Stimulated activated CD8-positive, alpha-beta memory T cell treated with anti-CD3 and anti-CD28 coated beads, Interleukin-4, amount 100 ng/mL, for 1 hour (primary cell): Measurements from ENCODE around the gene XCR1.
"Not testable (repeated sequence)": the region's sequence is repeated elsewhere in the genome, so short reads cannot be mapped to it uniquely, and the experiment has no call there.

Experiments used
- DNase-seq, 2 donors: peaks; one replicate each; pipeline ENCODE4 v3.0.0-alpha.2; 2020; ENCODE audit warnings: low read depth in 2 of 2, low spot score in 1 of 2

The XCR1 gene, protein sequence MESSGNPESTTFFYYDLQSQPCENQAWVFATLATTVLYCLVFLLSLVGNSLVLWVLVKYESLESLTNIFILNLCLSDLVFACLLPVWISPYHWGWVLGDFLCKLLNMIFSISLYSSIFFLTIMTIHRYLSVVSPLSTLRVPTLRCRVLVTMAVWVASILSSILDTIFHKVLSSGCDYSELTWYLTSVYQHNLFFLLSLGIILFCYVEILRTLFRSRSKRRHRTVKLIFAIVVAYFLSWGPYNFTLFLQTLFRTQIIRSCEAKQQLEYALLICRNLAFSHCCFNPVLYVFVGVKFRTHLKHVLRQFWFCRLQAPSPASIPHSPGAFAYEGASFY

DNA sequence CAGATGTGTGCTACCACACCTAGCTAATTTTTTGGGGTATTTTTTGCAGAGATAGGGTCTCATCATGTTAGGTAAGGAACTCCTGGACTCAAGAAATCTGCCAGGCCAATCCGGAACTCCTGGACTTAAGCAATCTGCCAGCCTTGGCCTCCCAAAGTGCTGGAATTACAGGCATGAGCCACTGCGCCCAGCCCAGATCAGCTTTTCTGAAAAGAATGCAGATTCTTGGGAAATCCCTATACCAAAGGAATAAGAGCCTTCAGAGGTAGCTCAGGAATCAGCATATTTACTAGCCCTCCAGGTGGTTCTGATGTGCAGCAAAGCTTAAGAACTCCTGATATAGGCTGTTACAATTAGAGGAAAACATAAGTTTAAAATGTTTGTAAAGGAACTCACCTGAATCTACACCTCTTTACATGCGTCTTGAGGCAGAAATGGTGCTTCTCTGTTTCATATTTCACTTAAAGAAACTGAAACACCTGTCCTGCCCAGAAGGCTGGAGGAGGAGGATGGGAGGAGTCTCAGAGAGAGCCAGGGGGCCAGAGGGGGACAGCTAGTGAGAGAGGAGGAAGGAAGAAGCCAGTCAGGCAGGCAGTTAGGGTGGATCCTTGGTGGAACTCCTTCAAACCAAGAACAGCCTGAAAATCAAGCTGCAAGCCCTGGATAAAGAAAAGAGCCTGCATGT is at the start of gene XCR1:
TSS of gene XCR1 (minus strand) at position 463 of the 685 bp plus-strand sequence. CDS start 5,536 bp downstream, outside the sequence.
- no peak for DNase-seq

DNA sequence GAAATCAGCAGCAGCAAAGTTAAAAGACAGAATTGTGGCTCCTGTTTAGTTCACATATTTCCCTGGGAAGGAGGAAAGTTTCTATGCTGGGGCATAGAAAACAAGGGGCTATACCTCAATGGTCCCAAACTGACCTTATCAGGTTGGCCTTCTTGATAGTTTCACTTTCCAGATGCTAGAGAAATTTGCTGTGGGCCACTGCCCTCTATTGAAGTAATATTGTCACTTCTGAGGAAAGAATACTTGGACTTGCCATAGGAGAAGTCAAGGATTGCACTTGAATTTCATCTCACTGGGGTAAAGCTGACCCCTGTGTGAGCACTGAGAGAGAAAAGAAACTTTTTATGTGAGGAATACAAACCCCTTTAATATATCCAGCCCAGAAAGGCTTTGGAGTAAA is 49.3 kb upstream of the XCR1 start:
- no peak for DNase-seq

DNA sequence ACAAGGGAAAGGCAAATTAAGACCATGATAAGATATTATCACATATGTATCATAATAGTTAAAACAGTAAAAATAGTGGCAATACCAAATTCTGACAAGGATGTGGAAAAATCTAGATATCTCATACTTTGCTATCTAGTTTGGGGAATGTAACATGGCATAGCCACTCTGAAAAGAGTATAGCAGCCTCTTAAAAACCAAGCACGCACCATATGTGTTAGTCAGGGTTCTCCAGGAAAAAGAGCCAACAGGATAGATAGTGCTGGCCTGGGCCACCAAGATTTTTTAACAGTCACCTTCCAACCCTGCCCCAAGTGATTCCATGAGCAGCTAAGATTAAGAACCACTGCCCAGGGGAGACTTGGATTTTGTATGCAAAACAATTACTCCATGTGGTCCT is 48.5 kb upstream of the XCR1 start:
- DNase-seq: no peak

DNA sequence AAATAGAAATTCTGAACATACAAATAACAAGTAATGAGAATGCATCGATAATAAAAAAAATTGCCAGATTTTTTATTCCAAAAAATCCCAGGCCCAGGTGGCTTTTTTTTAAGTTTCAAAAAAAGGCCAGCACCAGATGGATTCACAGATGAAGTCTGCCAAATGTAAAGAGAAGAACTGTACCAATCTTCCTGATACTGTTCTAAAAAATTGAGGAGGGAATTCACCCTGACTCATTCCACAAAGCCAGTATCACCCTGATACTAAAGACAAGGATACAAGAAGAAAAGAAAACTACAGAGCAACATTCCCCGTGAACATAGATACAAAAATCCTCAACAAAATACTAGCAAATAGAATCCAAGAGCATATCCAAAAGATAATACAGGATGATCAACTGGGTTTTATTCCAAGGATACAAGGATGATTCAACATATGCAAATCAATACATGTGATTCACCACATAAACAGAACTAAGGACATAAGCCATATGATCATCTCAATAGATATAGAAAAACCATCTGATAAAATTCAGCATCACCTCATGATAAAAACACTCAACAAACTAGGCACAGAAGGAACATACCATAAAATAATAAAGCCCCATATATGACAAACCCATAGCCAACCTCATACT is 44.1 kb upstream of the XCR1 start:
- no peak for DNase-seq

DNA sequence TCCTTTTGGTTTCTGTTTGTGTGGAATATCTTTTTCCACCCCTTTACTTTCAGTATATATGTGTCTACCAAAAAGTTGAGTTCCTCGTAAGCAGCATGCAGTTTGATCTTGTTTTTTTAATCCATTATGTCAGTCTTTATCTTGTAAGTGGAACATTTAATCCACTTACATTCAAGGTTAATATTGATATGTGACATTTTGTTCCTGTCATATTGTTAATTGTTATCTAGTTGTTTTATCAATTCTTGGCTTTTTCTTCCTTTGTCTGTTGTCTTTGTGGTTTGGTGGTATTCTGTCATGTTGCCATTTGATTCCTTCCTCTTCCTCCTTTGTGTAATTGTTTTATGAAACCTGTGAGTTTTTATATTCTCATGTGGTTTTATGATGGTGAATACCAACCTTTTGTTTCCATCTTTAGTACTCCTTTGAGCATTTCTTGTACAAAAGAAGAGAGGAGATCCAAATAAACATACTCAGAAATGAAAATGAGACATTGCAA is 43.4 kb upstream of the XCR1 start:
- DNase-seq: no peak

DNA sequence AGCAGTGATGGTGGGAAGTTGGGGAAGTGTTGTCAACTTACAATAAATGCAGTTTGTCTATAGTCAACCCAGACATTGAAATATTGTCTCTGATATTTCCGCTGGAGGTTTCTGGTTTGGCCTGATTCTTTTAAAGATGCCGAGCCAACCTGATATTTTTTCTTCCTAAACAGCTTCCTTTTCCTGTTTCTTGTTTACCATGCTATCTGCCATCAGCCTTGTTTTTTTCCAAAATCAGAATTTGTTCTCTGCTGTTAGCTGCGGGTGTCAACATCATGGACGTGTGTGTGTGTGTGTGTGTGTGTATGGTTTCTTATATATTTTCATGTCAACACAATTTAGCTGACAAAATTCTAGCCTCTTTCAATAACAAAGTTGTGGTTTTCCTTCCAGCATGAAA is 41.2 kb upstream of the XCR1 start:
- DNase-seq: no peak

DNA sequence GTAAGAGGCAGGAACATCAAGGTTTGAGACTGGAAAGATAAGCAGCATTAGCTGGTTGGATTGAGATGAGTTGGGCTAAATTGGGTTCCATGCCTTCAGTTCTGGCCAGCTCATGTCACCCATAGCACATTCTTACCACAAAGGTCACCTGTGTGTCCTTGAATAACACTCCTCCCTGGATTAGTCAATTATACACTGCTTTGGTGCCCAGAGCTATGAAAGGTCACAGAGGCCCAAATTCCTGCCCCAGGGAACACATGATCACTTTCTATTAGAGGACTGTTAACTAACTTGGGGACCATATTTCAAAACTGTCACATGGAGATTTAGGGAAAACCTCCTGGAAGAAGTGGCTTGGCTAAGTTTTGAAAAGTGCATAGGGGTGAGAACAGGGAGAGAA is 40.1 kb upstream of the XCR1 start:
- DNase-seq: no peak

DNA sequence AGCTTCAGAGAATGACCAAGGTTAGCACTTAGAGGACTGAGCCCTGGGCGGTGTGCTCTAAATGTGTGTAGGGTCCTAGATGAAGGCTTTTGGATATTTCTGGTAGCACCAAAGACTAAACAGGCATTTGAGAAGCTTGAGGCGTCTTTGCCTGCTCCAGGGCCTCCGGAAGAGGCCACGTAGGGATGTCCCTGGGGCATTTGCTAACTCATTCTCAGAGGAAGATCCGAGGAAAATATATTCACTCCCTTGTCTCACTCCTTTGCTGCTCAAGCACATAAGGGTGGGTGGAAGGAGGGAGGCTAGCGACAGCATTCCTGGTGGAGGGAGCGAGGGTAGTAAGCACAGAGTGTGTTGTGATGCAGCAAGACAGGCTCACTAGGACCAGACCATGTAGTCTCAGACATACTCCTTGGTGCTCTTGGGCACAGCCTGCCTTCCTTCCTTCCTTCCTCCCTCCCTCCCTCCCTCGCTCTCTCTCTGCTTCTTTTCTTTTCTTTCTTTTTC is 38.5 kb upstream of the XCR1 start:
- no peak for DNase-seq

DNA sequence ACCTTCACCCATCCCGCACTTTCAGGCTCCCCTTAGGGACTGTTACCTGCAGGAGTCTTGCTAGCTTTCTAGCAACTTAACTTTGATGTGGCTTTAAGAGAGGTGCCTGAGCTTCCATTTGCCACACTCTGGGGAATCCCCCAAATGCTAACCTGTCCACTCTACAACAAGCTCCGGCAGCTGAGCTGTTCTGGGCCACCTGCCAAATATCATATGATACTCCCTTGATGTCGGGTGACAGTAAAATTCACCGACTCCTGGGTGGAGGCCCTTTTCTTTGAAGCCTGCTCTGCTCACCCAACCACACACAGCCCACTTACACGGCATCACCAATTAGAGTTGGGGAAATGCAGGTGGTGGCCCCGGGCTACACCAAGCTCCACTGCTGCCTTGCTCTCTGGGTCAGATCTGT is 38.0 kb upstream of the XCR1 start:
- peak; percentile 38 to 52 for DNase-seq

DNA sequence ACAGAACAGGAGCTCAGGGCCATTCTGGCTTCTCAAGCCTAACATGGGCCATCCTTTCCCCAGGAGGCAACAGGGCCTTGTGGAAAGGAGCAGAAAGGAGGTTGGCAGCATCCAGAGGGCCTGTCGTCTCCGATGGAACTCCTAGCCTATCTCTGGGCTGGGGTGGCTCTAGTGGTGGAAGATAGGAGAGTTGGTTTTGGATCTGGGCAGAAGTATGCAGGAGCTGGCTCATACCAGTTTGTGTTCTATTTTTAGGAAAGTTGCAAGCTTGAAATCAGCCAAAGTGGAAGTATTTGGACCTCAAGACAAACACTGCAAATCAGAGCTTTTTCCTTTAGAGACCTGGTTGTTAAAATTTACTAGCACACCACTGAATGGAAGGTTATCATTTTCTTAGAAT is 35.4 kb upstream of the XCR1 start:
- no peak for DNase-seq

DNA sequence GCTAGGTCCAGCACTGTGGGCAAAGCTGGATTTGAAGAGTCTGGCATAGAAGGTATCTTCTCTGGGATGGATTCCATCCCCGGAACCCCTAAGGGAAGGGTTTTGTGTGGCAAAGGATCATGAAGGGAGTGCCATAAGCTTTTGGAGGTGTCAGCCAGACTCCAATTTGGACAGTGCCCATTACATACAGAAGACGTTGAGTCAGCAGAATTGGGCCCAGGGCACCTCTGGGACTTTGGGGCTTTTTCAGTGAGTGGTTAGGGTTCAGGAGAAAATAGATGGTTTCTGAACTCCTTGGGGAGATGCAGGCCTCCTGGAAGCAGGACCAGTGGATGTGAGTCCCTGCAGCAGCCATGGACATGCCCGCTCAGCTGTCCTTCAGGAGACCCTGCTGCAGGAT is 34.6 kb upstream of the XCR1 start:
- DNase-seq: no peak

DNA sequence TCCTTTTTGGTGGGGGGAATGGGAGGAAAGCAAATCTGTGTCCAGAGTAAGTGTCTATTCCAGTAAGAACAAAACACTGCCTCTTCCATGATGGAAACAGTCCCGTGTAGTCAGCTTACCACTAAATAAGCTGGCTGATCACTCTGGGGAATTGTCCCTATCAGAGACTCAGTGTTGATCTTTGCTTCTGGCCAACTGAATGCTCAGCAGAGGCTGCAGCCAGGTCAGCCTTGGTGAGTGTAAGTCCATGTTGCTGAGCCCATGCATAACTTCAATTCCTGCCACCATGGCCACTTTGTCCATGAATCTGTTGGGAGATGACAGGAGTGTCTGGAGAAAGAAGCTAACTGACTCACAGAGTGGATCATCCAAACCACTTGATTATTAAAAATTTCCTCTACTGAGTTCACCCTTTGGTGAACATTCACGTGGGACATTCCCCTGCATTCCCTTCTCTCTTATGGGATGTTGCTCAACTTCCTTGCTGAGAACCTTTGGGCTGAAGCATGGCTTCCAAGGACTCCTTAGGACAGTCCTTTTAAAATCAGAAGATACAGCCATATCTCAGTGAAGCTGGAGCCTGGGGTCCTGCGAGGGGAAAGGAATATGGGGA is 33.9 kb upstream of the XCR1 start:
- DNase-seq: no peak

DNA sequence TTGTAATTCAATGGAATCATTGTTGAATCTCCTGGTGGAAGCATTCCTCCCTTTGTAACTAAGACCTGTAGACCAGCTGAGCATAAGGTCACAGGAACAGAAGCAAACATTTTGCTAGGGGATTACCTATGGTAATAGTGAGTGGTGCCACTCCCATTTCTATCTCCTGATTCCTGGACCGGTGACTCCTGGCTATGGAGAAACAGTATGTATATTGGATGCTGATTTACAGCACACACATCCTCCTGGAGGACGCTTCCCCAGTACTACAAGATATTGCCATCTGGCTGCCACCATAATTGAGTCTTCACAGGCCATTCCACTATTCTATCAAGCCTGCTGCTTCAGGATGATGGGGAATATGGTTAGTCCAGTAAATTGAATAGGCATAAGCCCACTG is 33.3 kb upstream of the XCR1 start:
- no peak for DNase-seq

DNA sequence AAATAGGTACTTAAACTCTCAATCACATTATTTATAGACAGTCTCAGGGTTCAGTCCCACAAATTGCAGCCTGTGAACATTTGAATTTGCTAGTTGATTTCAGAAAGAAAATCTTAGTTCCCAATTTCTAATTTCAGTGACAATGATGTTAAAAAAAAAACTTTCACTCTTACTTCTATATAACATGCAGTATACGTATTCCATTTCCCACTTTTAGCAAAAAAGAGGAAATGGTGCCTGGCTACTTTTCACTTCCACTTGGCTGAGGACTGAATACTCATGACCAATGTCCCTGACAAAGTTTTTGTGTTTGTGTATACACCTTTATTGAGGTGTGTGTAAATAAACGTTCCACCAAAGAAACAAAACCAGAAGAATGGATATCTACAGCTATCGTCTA is 32.1 kb upstream of the XCR1 start:
- no peak for DNase-seq

DNA sequence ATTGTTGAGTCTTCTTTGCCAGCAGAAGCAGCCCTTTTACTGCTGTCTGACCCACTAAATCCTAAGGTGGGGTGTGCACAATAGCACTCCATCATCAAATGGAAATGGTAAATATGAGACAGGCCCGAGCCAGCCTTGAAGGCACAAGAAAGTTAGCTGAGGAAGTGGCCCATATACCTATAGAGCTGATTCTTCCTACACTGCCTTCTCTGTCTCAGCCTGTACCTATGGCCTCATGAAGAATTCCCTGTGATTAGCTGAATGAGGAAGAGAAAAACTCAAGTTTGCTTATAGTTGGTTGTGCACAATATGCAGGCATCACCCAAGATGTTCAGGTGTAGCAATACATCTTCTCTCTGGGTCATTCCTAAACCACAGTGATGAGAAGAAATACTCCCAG is 31.7 kb upstream of the XCR1 start:
- DNase-seq: no peak

DNA sequence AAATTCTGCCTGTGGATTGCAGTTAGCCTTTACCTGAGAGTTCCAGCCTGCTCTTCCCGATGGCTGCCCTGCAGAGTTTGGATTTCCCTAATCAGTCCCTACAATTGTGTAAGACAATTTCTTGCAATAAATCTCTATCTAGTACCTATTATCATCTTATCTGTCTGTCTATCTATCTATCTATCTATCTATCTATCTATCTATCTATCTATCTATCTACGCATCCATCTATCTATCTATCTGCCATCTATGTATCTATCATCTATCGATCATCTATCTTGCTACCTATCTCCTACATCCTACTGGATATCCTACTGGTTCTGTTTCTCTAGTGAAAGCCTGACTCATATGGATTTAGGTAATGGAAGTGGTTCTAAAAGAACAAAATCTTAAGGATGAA is 30.4 kb upstream of the XCR1 start:
- no peak for DNase-seq

DNA sequence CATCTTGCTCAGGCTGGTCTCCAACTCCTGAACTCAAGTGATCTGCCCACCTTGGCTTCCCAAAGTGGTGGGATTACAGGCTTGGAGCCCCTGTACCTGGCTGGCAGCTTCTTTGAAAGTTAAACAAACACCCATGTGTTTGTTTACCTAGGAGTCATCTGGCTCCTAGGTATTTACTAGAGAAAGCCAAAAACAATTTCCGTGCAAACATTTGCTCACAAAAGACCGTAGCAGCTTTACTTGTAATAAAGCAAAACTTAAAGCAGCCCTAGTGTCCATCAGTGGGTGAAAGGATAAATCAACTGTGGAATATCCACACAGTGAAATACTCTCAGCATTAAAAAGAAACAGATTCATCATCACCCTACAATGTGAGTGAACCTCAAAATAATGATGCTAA is 29.4 kb upstream of the XCR1 start:
- DNase-seq: no peak

DNA sequence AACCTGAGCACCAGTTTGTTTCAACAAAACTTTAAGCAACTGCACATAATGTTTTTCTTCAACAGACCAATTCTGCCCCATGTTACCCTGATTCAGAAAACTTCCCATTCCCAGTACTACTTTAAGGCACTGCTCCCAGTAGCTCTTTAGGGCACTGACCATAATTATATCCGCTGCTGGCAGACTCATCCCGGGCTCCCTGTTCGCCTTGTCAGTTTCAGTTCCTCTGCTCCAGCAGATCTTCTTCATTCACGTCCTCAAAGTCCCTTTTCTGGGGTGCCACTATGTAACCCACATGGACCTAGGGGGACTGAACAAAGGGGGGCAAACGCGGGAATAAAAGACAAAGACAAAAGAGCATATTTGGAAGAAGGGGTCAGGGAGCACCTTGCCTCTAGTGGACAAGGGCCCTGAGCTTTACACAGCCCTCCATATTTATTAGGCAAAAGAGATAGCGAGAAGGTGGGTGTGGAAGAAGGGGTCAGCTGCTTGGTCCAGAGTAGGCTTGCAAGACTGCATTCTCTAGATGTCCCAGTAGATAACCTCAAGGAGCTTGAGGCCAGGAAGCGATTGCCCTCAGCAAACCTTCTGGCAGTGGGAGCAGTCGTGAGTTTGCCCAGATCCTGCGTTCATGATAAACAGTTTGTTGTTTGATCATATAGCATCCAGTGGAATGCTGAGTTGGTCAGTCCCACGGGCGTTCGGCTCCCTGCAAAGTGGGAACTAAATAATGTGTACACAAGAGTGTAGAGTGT is 26.7 kb upstream of the XCR1 start:
- not testable (repeated sequence) for DNase-seq

DNA sequence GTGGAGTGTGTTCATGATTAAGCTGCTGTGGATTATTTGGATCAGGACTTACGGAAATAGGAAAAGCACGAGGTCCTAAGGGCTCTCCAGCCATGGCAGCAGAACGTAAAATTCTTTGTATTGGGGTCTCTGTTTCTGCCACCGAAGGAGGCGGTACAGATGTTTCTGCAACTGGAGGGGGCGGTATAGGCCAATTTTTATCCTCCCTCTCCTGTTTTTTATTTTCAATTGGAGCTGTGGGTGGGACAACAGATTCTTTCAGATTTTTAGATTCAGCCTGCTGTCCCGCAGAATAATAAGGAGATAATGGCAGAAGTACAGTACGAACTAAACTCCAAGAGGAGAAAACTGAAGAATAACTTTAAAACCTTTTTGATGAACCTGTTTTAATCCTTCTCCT is 26.0 kb upstream of the XCR1 start:
- not testable (repeated sequence) for DNase-seq

DNA sequence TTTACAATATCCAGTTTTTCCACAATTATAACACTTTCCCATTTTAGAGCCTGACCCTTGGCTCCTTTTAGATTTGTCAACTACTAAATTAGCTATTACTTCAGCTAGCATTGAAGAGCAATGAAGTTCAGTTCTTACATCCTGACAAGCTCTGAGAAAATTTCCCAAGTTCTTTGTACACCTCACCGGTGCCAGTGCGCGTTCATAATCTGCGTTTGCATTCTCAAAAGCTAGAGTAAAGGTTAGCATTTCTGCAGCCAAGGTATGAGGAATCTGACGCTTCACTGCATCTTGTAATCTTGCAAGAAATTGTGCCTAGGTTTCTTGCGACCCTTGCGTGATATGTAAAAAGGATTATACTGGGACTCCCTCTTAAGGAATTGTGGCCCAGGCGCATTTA is 25.2 kb upstream of the XCR1 start:
- no peak for DNase-seq

DNA sequence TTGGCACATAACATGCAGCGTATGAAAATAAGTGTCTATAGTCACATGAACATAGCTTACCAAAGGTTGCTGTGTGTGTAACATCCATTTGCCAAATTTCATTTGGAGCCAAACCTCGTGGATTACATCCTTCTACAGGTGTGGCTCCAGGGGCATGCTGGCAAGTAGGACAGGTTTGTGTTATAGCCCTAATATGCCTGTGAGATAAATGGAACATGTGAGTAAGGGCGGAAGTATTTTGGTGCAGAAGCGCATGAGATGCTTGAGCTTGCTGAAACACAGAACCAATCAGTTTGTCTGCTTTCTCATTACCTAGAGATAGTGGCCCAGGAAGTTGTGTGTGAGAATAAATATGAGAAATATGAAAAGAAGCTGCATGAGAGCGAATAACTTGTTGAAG is 21.8 kb upstream of the XCR1 start:
- DNase-seq: no peak
